B cell (primary cell): ENCODE data around the gene ACTN1.

Source experiments
- CTCF ChIP-seq: fragments of 200-600 bp; IDR thresholded peaks from one replicate; pipeline ENCODE4 v1.8.0; 2022; ENCODE audit warnings: antibody characterized with exemption, mild to moderate bottlenecking
- EZH2 ChIP-seq: IDR thresholded peaks from 2 replicates; pipeline ENCODE4 v1.6.1; 2012; ENCODE audit warnings: borderline replicate concordance, low read depth, mild to moderate bottlenecking, moderate library complexity, low read length; ENCODE audit not compliant: insufficient read depth, poor library complexity, severe bottlenecking

- no peak for TF ChIP-seq CTCF
- TF ChIP-seq EZH2: no peak
Observed at GRCh38 chr14:68969278-68970033, 9.6 kb downstream of the ACTN1 start.
